ENCODE data around the gene FRMD4A.

DNA sequence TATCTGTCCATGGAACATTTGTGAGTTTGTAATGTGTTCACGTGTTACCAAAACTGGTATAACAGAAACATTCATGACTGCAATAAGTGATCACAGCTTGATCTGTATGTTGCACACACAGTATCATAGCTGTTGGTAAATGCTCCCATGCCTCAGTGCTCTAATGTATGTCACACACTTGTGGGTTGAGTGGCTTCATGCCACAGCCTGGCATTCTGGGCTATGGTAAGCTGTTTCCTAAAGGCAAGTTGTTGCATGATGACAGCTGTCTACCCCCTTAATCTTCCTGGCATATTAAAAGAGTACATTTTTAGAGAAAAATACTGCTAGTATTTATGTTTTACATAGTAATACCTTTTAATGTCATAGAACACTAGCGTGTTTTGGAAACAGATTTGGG lies 708.8 kb downstream of the FRMD4A start:
- TF ChIP-seq CTCF (IDR thresholded peaks at IDR 0.05; ENCODE audit: low read depth, low read length): no peak
- no peak for TF ChIP-seq POLR2A (IDR thresholded peaks at IDR 0.05; ENCODE audit: extremely low read depth, insufficient read length)
- no peak for TF ChIP-seq MAX (IDR thresholded peaks at IDR 0.05; ENCODE audit: low read depth, low read length)

Data from NB4 (cell line).